Mucosa of rectum (tissue), 2 donors: ENCODE results near the gene KIF16B.

Source experiments
- H3K27ac ChIP-seq, 2 donors: one replicate each; pipeline ENCODE4 v1.7.0; 2013; ENCODE audit warnings: inconsistent platforms in 2 of 2, low read depth in 2 of 2, low read length in 2 of 2
- H3K27me3 ChIP-seq, 2 donors: one replicate each; pipeline ENCODE4 v1.7.0; 2013; ENCODE audit warnings: low read length in 2 of 2; ENCODE audit not compliant: control insufficient read depth in 2 of 2, insufficient read depth in 2 of 2
- H3K36me3 ChIP-seq, 2 donors: one replicate each; pipeline ENCODE4 v1.7.0; 2013; ENCODE audit warnings: low read length in 2 of 2; ENCODE audit not compliant: control insufficient read depth in 2 of 2, insufficient read depth in 2 of 2
- H3K4me1 ChIP-seq, 2 donors: one replicate each; pipeline ENCODE4 v1.7.0; 2013; ENCODE audit warnings: low read length in 2 of 2, mild to moderate bottlenecking in 1 of 2; ENCODE audit not compliant: control insufficient read depth in 2 of 2, insufficient read depth in 2 of 2
- H3K4me3 ChIP-seq, 2 donors: one replicate each; pipeline ENCODE4 v1.7.0; 2013; ENCODE audit warnings: low read length in 2 of 2
- H3K9ac ChIP-seq, 2 donors: one replicate each; pipeline ENCODE4 v1.7.0; 2013; ENCODE audit warnings: low read length in 2 of 2, low read depth in 1 of 2, mild to moderate bottlenecking in 1 of 2
- H3K9me3 ChIP-seq, 2 donors: one replicate each; pipeline ENCODE4 v1.7.0; 2013; ENCODE audit warnings: low read length in 2 of 2; ENCODE audit not compliant: control insufficient read depth in 2 of 2
- donor health status: healthy.
- donor health status: Normal muscosa, but diverticular disease.

KIF16B gene

GRCh38 chr20:16321291-16321690 lies 252.0 kb downstream of the KIF16B start:
- H3K4me1 ChIP-seq, result no peaks in the 10 kb centered on the region
- no peak overlapping the region for H3K27ac ChIP-seq
- H3K9ac ChIP-seq, result no peak overlapping the region
- H3K9me3 ChIP-seq, result no peaks in the 10 kb centered on the region
- H3K4me3 ChIP-seq, result no peak overlapping the region
- H3K36me3 ChIP-seq, result peaks cover 0 to 3% of the 10 kb centered on the region in 2 donors
- no peaks in the 10 kb centered on the region for H3K27me3 ChIP-seq

- Histone ChIP-seq H3K4me3 (no peak overlapping the region), H3K4me1 (no peaks in the 10 kb centered on the region)
Measured at GRCh38 chr20:16317445-16318362, 255.5 kb downstream of the KIF16B start.

GRCh38 chr20:16316513-16316912 lies 256.7 kb downstream of the KIF16B start:
- H3K9ac ChIP-seq, result no peak overlapping the region
- H3K27ac ChIP-seq, result no peak overlapping the region
- H3K4me1 ChIP-seq, result no peaks in the 10 kb centered on the region
- peaks cover 10 to 13% of the 10 kb centered on the region in 2 donors for H3K36me3 ChIP-seq
- H3K27me3 ChIP-seq, result no peaks in the 10 kb centered on the region
- no peak overlapping the region for H3K4me3 ChIP-seq
- H3K9me3 ChIP-seq, result no peaks in the 10 kb centered on the region

More at GRCh38 chr20:16317445-16318362, 255.5 kb downstream of the KIF16B start:
- Histone ChIP-seq H3K27me3 (no peaks in the 10 kb centered on the region), H3K9ac (no peak overlapping the region), H3K36me3 (peaks cover 7 to 10% of the 10 kb centered on the region in 2 donors), H3K27ac (no peak overlapping the region), H3K9me3 (no peaks in the 10 kb centered on the region)

GRCh38 chr20:16314748-16315159 lies 258.5 kb downstream of the KIF16B start:
- H3K4me3 ChIP-seq, result no peak overlapping the region
- H3K27me3 ChIP-seq, result no peaks in the 10 kb centered on the region
- no peaks in the 10 kb centered on the region for H3K4me1 ChIP-seq
- H3K27ac ChIP-seq, result no peak overlapping the region
- peaks cover 12 to 19% of the 10 kb centered on the region in 2 donors for H3K36me3 ChIP-seq
- no peak overlapping the region for H3K9ac ChIP-seq
- no peaks in the 10 kb centered on the region for H3K9me3 ChIP-seq

- no peak overlapping the region for H3K4me3 ChIP-seq
- H3K27me3 ChIP-seq, result no peaks in the 10 kb centered on the region
- H3K36me3 ChIP-seq, result peaks cover 12 to 19% of the 10 kb centered on the region in 2 donors
- no peak overlapping the region for H3K27ac ChIP-seq
- H3K4me1 ChIP-seq, result no peaks in the 10 kb centered on the region
- no peak overlapping the region for H3K9ac ChIP-seq
- H3K9me3 ChIP-seq, result no peaks in the 10 kb centered on the region
Measured at GRCh38 chr20:16314320-16314719, 258.9 kb downstream of the KIF16B start.

GRCh38 chr20:16313917-16314316 lies 259.3 kb downstream of the KIF16B start:
- H3K27ac ChIP-seq, result no peak overlapping the region
- H3K4me1 ChIP-seq, result no peaks in the 10 kb centered on the region
- H3K36me3 ChIP-seq, result peaks cover 12 to 18% of the 10 kb centered on the region in 2 donors
- H3K9me3 ChIP-seq, result no peaks in the 10 kb centered on the region
- no peak overlapping the region for H3K9ac ChIP-seq
- H3K27me3 ChIP-seq, result no peaks in the 10 kb centered on the region
- H3K4me3 ChIP-seq, result no peak overlapping the region

GRCh38 chr20:16312998-16313397 lies 260.2 kb downstream of the KIF16B start:
- H3K36me3 ChIP-seq, result peaks cover 15 to 20% of the 10 kb centered on the region in 2 donors
- no peak overlapping the region for H3K27ac ChIP-seq
- no peaks in the 10 kb centered on the region for H3K9me3 ChIP-seq
- no peaks in the 10 kb centered on the region for H3K4me1 ChIP-seq
- no peak overlapping the region for H3K4me3 ChIP-seq
- no peak overlapping the region for H3K9ac ChIP-seq
- no peaks in the 10 kb centered on the region for H3K27me3 ChIP-seq

- Histone ChIP-seq H3K4me3 (no peak overlapping the region), H3K4me1 (no peaks in the 10 kb centered on the region), H3K27me3 (no peaks in the 10 kb centered on the region), H3K27ac (no peak overlapping the region), H3K9ac (no peak overlapping the region), H3K36me3 (peaks cover 15 to 20% of the 10 kb centered on the region in 2 donors), H3K9me3 (no peaks in the 10 kb centered on the region)
Measured at GRCh38 chr20:16311756-16312155, 261.5 kb downstream of the KIF16B start.

GRCh38 chr20:16308754-16309153 lies 264.5 kb downstream of the KIF16B start:
- Histone ChIP-seq H3K9ac (no peak overlapping the region), H3K27me3 (no peaks in the 10 kb centered on the region), H3K9me3 (peaks cover 0 to 3% of the 10 kb centered on the region in 2 donors), H3K27ac (no peak overlapping the region), H3K4me3 (no peak overlapping the region), H3K4me1 (no peaks in the 10 kb centered on the region), H3K36me3 (peaks cover 12 to 19% of the 10 kb centered on the region in 2 donors)

- H3K9me3 ChIP-seq, result peaks cover 4 to 8% of the 10 kb centered on the region in 2 donors
Measured at GRCh38 chr20:16302818-16303217, 270.4 kb downstream of the KIF16B start.

More at GRCh38 chr20:16302818-16303217, 270.4 kb downstream of the KIF16B start:
- H3K27me3 ChIP-seq, result no peaks in the 10 kb centered on the region
- no peaks in the 10 kb centered on the region for H3K4me1 ChIP-seq
- H3K27ac ChIP-seq, result no peak overlapping the region
- H3K9ac ChIP-seq, result no peak overlapping the region
- H3K36me3 ChIP-seq, result peaks cover 3 to 6% of the 10 kb centered on the region in 2 donors
- H3K4me3 ChIP-seq, result no peak overlapping the region
